ENCODE measurements around the gene ZNF827.

GRCh38 chr4:145842224-145842887 lies 96.3 kb downstream of the ZNF827 start:
- TF ChIP-seq ZNF37A (tag by site-specific recombination; IDR thresholded peaks at IDR 0.05): no peak
- TF ChIP-seq ZNF423 (tag by site-specific recombination; IDR thresholded peaks at IDR 0.05): no peak
- TF ChIP-seq, protein P1, sequence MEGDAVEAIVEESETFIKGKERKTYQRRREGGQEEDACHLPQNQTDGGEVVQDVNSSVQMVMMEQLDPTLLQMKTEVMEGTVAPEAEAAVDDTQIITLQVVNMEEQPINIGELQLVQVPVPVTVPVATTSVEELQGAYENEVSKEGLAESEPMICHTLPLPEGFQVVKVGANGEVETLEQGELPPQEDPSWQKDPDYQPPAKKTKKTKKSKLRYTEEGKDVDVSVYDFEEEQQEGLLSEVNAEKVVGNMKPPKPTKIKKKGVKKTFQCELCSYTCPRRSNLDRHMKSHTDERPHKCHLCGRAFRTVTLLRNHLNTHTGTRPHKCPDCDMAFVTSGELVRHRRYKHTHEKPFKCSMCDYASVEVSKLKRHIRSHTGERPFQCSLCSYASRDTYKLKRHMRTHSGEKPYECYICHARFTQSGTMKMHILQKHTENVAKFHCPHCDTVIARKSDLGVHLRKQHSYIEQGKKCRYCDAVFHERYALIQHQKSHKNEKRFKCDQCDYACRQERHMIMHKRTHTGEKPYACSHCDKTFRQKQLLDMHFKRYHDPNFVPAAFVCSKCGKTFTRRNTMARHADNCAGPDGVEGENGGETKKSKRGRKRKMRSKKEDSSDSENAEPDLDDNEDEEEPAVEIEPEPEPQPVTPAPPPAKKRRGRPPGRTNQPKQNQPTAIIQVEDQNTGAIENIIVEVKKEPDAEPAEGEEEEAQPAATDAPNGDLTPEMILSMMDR (tag by site-specific recombination; IDR thresholded peaks at IDR 0.05): no peak
- TF ChIP-seq ZNF341 (tag by site-specific recombination; IDR thresholded peaks at IDR 0.05; ENCODE audit: low read depth): no peak
- no peak for TF ChIP-seq ZNF449 (tag by site-specific recombination; IDR thresholded peaks at IDR 0.05)
- TF ChIP-seq ZNF280C (tag by site-specific recombination; IDR thresholded peaks at IDR 0.05): no peak
- TF ChIP-seq, protein P2, sequence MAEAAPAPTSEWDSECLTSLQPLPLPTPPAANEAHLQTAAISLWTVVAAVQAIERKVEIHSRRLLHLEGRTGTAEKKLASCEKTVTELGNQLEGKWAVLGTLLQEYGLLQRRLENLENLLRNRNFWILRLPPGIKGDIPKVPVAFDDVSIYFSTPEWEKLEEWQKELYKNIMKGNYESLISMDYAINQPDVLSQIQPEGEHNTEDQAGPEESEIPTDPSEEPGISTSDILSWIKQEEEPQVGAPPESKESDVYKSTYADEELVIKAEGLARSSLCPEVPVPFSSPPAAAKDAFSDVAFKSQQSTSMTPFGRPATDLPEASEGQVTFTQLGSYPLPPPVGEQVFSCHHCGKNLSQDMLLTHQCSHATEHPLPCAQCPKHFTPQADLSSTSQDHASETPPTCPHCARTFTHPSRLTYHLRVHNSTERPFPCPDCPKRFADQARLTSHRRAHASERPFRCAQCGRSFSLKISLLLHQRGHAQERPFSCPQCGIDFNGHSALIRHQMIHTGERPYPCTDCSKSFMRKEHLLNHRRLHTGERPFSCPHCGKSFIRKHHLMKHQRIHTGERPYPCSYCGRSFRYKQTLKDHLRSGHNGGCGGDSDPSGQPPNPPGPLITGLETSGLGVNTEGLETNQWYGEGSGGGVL (tag by site-specific recombination; IDR thresholded peaks at IDR 0.05): no peak
- TF ChIP-seq GLI2 (tag by site-specific recombination; IDR thresholded peaks at IDR 0.05; ENCODE audit: borderline replicate concordance, low read depth): no peak
- no peak for TF ChIP-seq SALL2 (tag by site-specific recombination; IDR thresholded peaks at IDR 0.05; ENCODE audit: borderline replicate concordance)
- no peak for TF ChIP-seq ZNF274 (IDR thresholded peaks at IDR 0.05; ENCODE audit: low read length)
- no peak for TF ChIP-seq ZNF274 (tag by site-specific recombination; IDR thresholded peaks at IDR 0.05; ENCODE audit: borderline replicate concordance)
- TF ChIP-seq ZNF335 (tag by site-specific recombination; conservative IDR thresholded peaks at IDR 0.05): no peak
- TF ChIP-seq ZNF174 (tag by site-specific recombination; IDR thresholded peaks at IDR 0.05): no peak

All from HEK293 (cell line).